Esophagus squamous epithelium (tissue), 4 donors: ENCODE results near the gene SLC9A8.

ENCODE experiments used
- CTCF ChIP-seq, 6 experiments: fragments of 450-650 bp in 4 of 6; fragments of 200-600 bp in 2 of 6; sonication (generic) in 2 of 6; IDR thresholded peaks; one replicate each; pipeline ENCODE4 v1.5.1; 2016 to 2019; ENCODE audit warnings: antibody characterized with exemption in 6 of 6, mild to moderate bottlenecking in 4 of 6, moderate library complexity in 4 of 6
- POLR2A ChIP-seq, 4 donors: fragments of 450-650 bp; IDR thresholded peaks; one replicate each; pipeline ENCODE4 v1.6.1; 2017; ENCODE audit warnings: antibody characterized with exemption in 4 of 4, mild to moderate bottlenecking in 4 of 4, moderate library complexity in 3 of 4

GRCh38 chr20:49904440-49905214 lies 92.0 kb downstream of the SLC9A8 start:
- TF ChIP-seq CTCF (IDR thresholded peaks at IDR 0.05) (no peak), POLR2A (IDR thresholded peaks at IDR 0.05) (no peak)
